ENCODE measurements around the gene RAB30.

DNA sequence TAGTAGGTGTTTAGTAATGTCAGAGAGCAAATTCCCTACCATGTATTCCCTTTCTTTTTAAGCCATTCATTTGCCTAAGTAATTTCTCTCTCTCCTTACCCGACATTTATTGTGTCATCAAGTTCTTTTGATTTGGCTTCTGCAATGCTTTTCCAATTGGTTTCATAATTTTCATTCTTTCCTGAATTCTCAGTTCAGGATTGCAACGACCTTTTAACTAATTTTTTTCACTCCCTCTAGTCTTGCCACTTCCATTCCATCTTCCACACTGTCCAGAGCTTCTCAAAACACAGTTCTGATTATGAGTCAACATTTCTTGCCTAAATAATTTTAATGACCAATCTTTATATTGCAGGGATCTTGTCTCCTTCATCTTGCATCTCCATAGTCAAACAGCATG lies 41.2 kb upstream of the RAB30 start:
- no peak for TF ChIP-seq TCF7 (CRISPR knock-in tag; IDR thresholded peaks at IDR 0.05; ENCODE audit: low read depth)
- TF ChIP-seq, protein P1, sequence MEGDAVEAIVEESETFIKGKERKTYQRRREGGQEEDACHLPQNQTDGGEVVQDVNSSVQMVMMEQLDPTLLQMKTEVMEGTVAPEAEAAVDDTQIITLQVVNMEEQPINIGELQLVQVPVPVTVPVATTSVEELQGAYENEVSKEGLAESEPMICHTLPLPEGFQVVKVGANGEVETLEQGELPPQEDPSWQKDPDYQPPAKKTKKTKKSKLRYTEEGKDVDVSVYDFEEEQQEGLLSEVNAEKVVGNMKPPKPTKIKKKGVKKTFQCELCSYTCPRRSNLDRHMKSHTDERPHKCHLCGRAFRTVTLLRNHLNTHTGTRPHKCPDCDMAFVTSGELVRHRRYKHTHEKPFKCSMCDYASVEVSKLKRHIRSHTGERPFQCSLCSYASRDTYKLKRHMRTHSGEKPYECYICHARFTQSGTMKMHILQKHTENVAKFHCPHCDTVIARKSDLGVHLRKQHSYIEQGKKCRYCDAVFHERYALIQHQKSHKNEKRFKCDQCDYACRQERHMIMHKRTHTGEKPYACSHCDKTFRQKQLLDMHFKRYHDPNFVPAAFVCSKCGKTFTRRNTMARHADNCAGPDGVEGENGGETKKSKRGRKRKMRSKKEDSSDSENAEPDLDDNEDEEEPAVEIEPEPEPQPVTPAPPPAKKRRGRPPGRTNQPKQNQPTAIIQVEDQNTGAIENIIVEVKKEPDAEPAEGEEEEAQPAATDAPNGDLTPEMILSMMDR (IDR thresholded peaks at IDR 0.05) = no peak

Data from WTC11 (cell line).